RKO (cell line): ENCODE data around the gene TTC39C.
"Not testable (repeated sequence)": the region's sequence is repeated elsewhere in the genome, so short reads cannot be mapped to it uniquely, and the experiment has no call there.

Experiments
- DNase-seq: peaks from one replicate; pipeline ENCODE4 v3.0.0-alpha.2; 2016; ENCODE audit warnings: low spot score

Gene TTC39C

DNA sequence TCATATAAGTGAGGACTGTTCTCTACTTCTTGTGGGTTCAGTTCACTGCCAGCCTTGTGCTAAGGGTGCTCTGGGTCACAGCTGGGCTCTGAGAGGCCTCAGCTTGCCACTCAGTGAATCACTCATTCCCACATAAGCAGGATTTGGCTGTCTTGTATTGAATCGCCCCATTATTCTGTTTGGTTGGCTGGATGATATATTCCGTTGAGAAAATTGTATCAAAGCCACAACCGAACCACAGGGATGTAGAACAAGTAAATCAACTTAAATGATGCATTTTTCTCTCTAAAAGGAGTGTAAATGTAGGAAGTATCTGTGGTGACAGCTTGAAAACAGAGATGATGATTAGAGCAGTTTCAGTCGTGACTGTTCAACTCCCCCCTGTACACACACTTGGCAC is 39.6 kb downstream of the TTC39C start:
- no peak for DNase-seq

DNA sequence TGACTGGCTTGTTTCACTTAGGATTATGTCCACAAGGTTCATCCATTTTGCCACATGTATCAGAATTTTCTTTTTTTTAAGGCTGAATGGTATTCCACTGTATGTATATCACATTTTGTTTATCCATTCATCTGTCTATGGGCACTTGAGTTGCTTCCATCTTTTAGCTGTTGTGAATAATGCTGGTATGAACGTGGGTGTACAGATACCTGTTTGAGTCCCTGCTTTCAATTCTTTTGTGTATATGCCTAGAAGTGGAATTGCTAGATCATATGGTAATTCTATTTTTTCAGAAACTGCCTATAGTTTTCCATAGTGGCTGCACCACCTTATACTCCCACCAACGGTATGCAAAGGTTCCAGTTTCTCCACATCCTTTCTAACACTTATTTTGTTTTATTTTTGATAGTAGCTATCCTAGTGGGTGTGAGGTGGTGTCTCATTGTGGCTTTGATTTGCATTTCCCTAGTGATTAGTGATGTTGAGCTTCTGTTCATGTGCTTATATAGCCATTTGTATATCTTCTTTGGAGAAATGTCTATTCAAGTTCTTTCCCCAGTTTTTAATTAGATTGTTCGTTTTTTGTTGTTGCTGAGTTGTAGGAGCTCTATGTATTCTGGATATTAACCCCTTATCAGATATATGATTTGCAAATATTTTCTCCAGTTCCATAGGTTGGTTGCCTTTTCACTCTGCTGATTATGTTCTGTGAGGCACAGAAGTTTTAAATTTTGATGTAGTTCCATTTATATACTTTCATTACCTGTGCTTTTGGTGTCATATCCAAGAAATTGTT is 40.7 kb downstream of the TTC39C start:
- no peak for DNase-seq

DNA sequence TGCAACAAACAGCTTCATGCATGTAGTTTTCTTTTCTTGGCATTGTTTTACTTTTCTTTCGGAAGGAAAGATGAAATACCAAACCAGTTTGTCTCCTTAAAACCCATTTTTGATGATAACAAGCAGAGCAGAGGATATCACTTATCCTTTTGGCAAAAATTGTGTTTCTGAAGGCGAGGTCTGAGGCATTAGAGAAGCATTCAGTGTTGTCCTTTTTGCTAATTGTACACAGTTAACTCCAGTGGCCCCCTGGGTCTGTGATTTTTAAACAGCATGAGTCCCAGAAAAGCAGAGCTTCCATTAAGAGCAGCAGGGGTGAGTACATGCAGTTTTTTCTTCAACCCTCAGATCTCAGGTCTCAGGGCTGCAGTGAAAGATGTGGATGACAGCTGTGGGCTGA is 41.3 kb downstream of the TTC39C start:
- no peak for DNase-seq

DNA sequence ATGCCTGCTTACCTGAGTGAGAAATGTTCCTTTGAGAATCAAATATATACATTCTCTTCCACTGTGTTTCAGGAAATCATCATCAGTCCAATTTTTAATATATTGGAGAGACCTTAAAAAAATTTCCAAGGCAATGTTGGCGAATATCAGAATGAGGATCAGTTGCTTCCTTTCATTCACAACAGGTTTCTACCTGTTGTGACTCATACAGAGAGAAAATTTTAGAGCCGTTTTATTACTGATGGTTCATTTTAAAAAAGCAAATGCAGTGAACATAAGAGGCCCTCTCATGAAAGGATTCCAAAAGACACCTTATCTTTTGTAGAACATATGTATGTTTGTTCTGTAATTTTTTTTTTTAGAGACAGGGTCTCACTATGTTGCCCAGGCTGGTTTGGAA is 42.0 kb downstream of the TTC39C start:
- DNase-seq, result no peak

DNA sequence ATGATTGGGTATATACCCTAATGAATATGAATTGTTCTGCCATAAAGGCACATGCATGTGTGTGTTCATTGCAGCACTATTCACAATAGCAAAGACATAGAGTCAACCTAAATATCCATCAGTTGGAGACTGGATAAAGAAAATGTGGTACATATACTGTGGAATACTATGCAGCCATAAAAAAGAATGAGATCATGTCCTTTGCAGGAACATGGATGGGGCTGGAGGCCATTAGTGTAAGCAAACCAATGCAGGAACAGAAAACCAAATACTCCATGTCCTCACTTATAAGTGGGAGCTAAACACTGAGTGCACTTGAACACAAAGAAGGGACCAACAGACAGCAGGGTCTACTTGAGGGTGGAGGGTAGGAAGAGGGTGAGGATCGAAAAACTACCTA is 43.2 kb downstream of the TTC39C start:
- DNase-seq, result no peak

DNA sequence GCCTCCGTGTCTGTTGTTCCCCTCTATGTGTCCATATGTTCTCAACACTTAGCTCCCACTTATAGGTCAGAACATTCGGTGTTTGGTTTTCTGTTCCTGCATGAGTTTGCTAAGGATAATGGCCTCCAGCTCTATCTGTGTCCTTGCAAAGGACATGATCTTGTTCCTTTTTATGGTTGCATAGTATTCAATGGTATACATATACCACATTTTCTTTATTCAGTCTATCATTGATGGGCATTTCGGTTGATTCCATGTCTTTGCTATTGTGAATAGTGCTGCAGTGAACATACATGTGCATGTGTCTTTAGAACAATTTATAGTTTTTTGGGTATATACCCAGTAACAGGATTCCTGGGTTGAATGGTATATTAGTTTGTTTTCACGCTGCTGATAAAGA is 44.8 kb downstream of the TTC39C start:
- not testable (repeated sequence) for DNase-seq

DNA sequence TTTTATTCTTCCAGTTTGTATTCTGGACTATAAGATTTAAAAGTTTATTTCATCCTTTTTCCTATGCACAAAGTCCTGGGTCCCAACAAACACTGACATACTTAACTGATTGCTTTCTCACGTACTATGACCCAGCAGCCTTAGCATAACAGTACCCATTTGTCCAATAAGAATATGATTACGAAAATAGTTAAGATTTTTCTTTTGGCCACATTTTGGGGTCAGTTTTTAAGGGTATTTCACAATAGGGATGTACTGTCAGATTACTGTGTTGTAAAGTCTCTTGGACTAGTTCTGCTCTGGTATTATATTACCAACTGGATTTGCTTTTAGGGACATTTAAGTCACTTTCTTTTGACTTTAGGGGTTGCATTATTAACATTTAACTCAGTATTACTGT is 46.1 kb downstream of the TTC39C start:
- no peak for DNase-seq

DNA sequence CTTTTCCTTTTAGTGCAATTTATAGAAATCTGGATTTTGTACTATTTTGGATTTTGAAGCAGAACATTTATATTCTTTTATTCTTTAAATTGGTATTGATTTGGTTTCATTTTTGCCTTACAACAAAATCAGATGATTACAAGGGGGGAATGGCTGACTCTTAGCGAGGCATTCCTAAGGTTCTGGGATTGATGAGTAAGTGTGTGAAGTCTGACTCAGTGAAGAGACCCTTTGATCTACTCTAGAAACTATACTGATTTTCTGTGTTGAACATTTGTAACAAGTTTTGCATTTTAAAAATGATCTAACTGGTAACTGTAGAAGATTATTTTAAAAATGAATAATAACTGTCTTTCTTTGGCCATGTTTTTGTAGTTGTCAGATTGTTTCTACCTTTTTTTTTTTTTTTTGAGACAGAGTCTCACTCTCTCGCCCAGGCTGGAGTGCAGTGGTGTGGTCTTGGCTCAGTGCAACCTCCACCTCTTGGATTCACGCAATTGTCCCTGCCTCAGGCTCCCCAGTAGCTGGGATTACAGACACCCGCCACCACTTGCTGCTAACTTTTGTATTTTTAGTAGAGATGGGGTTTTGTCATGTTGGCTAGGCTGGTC is 48.7 kb downstream of the TTC39C start:
- peak; percentile 31 for DNase-seq

DNA sequence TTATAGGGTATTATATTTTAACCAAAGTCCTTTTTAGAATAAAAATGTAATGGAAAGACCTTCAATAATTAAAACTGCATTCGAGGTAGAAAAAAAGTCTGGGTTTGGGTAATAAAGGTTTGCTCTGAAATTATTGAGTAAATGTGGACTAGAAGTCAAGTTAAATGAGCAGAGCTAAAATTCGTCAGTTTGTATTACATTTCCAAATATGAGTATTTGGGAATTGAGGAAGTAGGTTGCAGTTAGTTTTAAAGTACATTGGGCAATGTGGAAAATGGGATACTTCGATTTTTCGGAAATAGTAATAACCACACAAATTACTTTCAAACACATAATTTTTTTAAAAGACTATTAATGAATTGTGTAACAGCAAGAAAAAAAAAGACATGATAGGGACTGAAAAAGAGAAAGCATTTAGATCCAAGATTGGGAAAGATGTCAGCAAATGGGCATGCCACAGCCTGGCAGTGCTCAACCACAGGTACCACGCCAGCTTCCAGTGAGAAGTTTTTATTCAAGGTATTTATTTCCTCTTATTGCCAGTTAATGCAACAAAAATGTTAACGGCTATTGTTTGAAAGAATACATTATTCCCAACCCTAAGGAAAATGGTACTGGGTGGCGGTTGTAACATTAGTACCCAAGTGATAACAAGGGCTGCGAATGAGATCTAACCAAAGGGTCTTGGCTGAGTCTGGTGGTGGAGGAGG is 50.0 kb downstream of the TTC39C start:
- no peak for DNase-seq

DNA sequence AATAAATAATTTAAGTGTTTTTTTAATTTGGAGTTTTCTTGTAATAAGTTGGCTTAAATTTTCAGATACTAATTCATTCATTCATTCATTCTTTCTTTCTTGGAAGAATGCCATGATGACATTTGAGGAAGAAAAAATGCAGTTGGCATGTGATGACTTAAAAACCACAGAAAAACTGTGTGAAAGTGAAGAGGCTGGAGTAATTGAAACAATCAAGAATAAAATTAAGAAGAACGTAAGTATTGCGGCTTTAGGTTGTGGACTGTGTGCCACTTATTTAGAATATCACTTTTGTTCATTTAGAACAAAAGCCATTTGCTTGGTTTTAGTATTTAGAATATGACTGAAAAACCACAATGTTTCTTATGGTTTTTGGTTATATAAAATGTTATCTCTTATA is 51.4 kb downstream of the TTC39C start:
- no peak for DNase-seq

DNA sequence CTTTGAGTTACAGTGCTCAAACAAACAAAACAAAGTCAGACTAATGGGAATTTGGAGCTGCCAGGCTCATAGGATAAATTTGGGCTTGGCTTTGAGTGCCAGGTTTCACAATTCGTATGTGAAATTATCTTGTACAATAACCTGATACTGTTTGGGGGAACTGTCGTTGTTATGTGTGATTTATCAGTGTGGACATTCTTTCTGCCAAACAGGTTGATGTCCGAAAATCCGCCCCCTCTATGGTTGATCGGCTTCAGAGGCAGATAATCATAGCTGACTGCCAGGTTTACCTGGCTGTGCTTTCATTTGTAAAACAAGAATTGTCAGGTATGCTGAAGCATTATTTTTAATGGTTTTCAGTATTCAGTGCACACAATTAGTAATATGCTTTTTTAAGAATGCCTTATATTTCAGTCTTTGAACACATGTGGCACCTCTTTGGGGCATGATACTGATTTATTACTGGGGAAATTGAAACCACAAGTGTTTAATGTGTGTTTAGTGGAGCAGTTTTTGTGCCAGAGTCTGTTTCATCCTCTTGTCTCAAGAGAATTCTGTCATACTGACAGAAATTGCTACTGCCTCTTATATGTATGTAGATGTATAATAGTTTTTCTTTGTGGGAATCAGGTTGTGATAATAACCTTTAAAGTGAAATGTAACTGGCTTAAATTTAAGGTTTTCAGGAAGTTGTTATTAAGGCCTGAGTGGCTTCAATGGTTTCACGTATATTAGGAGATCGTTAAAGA is 54.6 kb downstream of the TTC39C start:
- DNase-seq, result no peak

DNA sequence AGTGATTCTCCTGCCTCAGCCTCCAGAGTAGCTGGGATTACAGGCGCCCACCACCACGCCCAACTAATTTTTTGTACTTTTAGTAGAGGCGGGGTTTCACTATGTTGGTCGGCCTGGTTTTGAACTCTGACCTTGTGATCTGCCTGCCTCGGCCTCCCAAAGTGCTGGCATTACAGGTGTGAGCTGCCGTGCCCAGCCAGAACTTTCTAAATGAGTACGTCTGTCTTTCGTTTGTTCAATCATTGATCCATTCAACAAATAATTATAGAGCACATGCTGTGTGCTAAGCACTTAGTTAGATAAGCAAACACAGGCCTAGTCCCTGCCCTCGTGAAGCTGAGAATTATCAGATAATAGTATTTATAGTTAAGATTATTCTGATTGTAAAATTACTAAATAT is 56.5 kb downstream of the TTC39C start:
- no peak for DNase-seq

DNA sequence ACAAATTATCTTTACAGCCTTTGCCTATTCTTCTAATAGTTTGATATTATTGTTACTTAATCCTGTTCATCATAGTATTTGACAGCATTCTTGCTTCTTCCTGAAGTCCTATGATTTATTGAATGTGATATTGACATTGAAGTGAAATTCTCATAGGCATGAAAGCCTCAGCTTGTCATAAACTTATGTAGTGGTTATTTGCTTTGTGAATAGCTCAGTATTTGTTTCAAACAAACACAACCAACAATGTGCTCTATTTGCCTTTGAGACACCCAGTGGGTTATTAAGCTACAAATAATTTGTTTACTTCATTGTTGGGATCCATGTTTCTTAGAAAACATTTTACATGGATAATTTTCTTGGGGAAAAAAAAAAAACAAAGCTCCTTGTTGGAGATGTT is 57.2 kb downstream of the TTC39C start:
- DNase-seq, result no peak

DNA sequence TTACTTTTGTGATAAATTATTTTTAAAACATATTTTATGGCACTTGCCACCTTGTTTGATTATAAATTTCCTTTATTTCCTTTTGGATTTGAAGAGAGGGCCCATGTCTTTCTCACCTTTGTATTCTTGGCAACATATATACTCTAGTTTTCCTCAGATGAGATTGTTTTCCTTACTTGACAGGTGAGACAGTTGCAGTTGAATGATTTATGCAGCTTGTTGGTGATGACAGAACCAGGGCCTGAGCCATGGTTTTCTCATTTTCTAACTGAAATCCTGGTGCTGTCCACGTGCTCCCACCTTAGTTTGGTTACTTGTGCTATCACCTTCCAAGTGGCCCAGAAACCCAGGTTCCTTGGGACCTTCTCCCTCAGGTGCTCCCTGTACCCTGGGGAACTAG is 58.2 kb downstream of the TTC39C start:
- no peak for DNase-seq

DNA sequence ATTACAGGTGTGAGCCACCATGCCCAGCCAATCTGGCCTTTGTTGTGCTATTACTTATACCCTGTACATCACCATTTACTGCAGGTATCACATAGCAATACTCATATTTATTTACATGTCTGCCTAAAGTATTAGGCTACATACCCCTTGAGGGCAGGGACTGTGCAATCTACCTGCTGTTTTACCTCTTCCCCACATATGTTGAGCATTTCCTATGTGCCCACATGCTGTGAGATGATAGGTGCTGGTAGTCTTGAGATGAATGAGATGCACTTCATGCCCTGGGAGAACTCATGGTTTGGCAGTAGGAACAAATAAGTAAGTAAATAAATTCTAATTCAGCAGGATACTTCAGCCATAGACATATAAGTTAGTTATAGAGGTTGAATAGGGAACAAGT is 59.2 kb downstream of the TTC39C start:
- DNase-seq, result no peak

DNA sequence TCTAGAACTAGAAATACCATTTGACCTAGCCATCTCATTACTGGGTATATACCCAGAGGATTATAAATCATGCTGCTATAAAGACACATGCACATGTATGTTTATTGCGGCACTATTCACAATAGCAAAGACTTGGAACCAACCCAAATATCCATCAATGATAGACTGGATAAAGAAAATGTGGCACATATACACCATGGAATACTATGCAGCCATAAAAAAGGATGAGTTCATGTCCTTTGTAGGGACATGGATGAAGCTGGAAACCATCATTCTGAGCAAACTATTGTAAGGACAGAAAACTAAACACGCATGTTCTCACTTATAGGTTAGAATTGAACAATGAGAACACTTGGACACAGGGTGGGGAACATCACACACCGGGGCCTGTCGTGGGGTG is 60.2 kb downstream of the TTC39C start:
- not testable (repeated sequence) for DNase-seq

DNA sequence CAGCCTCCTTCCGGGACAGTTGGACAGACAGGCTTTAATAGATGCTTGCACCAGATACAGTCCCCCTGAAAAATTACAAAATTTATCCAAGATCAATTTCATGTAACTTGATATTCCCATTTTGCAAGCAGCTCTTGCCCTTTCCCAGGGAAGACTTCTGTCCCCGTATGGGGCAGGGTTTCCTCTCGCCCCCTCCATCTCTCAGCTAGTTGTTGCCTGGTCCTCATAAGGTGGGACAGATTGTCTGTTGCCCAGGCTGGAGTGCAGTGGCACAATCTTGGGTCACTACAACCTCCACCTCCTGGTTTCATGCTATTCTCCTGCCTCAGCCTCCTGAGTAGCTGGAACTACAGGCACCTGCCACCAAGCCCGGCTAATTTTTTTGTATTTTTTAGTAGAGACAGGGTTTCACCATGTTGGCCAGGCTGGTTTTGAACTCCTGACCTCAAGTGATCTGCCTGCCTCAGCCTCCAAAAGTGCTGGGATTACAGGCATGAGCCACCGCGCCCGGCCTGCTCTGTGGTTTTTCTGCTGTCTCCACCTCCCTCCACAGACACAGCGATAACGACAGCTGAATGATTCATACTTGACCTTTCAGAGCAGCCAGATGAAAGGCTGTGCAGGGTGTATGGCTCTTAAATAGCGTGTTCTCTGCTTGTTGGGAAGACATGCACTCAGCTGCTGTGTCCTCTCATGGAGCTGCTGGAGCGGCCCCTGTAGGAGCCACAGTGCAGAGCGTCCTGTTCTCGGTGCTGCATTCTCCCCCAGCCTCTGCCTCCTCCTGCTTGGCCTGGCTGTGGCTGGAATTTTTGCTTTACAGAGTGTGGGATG is 61.4 kb downstream of the TTC39C start:
- peak; percentile 70 for DNase-seq

DNA sequence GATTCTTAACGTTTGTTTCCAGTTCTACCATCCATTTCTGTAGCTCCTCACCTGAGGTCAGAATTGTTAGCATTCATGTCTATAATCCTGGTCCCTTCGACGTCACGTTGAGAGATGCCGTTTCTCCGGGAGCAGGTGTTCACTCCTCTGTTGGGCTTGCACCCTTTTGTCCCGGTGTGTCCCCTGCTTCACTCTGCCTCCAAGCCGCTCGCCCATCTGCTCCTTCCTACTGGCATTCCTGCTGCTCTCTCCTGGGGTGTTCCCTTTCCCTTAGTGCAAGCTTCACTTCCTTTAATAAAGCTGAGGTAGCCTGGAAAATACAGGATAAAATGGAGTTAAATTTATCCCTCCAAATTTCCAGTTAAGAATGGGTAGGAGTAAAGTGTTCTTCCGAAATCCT is 62.4 kb downstream of the TTC39C start:
- DNase-seq, result no peak

DNA sequence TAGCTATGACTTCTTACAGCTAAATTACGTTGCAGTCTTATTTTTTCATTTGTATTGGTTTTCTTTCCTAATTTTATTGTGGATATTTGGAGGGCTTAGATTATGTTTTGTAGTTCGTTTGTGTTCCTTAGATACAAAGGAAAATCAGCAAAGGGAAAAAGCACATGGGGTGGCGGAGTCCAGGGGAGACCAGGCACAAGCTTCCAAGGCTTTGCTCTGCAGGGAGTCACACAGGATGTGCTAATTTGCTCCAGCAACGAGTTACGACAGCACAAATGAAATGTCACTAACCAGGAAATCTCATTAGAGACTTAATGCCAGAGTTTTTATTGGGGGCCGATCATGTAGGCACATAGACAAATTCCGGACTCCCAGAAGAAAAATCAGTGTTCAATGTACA is 63.8 kb downstream of the TTC39C start:
- DNase-seq, result no peak

DNA sequence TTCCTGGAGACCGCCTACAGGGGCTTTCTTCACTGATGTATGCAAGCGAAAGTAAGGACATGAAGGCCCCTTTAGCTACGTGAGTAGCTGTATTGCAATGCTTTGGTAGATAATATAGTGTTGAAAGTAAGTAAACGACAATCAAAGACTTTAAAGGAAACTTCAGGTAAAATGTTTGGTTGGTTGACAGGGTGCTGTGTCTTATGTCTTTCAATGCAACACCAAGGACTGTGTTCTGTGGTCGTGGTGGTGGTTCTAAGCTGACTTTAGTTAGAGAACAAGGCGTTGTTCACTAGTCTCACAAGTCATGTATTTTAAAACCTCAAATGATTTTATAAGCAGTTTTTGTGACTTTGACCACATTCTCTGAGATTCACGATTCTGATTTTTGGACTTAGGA is 66.3 kb downstream of the TTC39C start:
- DNase-seq, result no peak

DNA sequence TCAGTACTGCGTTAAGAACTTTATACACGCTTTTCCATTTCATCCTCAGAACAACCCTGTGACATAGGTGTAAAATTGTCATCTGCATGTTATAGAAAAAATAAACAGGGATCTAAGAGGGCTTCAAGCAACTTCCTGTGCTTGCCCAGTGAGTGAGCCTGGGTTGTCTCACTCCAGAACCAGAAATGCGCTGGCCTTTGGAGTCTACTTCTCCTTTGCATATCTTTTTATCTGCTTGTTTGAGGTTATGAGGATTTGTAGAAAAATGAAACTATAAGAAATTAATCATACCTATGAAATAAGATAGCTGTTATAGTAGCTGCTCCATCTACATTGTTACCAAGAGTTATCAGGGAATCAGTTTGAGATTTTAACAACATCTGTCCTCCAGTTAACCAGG is 69.0 kb downstream of the TTC39C start:
- no peak for DNase-seq

DNA sequence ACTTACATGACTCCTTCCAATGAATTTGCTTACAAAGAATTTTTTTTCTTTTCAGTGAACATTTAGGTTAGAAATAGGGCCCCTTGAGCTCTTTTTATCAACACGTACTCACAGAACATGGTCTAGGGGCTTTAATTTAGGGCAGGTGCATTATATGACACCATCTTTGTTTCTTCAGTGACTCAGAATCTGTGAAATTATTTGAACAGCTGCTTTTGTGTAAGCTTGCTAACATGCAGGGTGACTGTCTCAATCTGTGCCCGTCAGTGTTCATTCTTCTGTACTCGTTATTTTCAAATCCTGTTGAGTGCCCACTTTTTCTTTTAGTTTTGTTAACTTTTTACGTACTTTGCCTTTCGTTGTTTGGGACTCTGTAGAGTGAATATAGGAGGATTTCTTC is 71.5 kb downstream of the TTC39C start:
- DNase-seq, result no peak
